ENCODE data around the gene CYTH1. TPM values are rescaled to one million over a fixed set of nuclear protein-coding genes. Genes with fewer than 3 reads are reported as not detected.

CYTH1 gene, protein sequence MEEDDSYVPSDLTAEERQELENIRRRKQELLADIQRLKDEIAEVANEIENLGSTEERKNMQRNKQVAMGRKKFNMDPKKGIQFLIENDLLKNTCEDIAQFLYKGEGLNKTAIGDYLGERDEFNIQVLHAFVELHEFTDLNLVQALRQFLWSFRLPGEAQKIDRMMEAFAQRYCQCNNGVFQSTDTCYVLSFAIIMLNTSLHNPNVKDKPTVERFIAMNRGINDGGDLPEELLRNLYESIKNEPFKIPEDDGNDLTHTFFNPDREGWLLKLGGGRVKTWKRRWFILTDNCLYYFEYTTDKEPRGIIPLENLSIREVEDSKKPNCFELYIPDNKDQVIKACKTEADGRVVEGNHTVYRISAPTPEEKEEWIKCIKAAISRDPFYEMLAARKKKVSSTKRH
- 32.3 and 33.4 TPM in 2 replicates for total RNA-seq

DNA sequence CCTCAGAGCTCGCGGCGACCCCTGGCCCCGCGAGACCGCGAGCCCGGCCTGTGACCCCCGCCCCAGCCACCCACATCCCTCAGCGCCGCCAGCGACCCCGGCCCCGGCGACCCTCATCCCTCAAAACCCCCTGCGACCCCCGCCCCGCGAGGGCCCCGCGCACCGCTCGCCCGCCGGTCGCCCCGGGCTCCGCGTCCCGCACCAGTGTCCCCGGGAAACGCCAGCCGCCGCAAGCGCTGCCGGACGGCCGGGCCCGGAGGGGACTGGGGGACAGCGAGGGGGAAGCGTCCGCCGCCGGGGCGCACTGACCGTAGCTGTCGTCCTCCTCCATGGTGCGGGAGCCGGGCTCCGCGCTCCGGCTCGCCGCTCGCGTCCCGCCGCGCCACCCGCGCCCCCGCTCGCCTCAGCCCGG lies at the start of gene CYTH1:
TSS of gene CYTH1 (minus strand) at position 381 of the 412 bp plus-strand sequence. CDS start at position 331, 50 bp downstream.

Other genes with a start within 250 kb of the CYTH1 start
- under 0.01 and 0.09 TPM in 2 replicates for gene DNAH17, start 204.9 kb downstream of the CYTH1 start, total RNA-seq
- 12.2 and 16.4 TPM in 2 replicates for gene USP36, start 58.5 kb upstream of the CYTH1 start, total RNA-seq
- 0.72 and 2.2 TPM in 2 replicates for gene CEP295NL, start 120.9 kb upstream of the CYTH1 start, total RNA-seq
- gene TIMP2, start 143.1 kb upstream of the CYTH1 start, total RNA-seq: 31.5 and 56.5 TPM in 2 replicates
- 1.4 and 79.9 TPM in 2 replicates for gene LGALS3BP, start 197.7 kb upstream of the CYTH1 start, total RNA-seq
- 42.6 and 47.4 TPM in 2 replicates for gene CANT1, start 227.5 kb upstream of the CYTH1 start, total RNA-seq
- 2.6 and 11.9 TPM in 2 replicates for gene C1QTNF1, start 241.9 kb upstream of the CYTH1 start, total RNA-seq